ENCODE data around the gene UBE2G1. TPM values are rescaled to one million over a fixed set of nuclear protein-coding genes. Genes with fewer than 3 reads are reported as not detected.

UBE2G1 gene
- total RNA-seq, 1 donor from 2014 or later, result 88.0 TPM

- no peaks in the 10 kb centered on the region for H3K36me3 Mint-ChIP-seq (ENCODE audit: low read depth, unreplicated experiment)
- no peaks in the 10 kb centered on the region for H3K27me3 Mint-ChIP-seq (ENCODE audit: unreplicated experiment)
- TF ChIP-seq CTCF (IDR thresholded peaks at IDR 0.05; ENCODE audit: unreplicated experiment), result no peak
- peaks cover 2% of the 10 kb centered on the region for H3K4me1 Mint-ChIP-seq (ENCODE audit: unreplicated experiment)
- no peak overlapping the region for H3K4me3 Mint-ChIP-seq (ENCODE audit: unreplicated experiment)
- no peaks in the 10 kb centered on the region for H3K9me3 Mint-ChIP-seq (ENCODE audit: unreplicated experiment)
- no peak overlapping the region for H3K27ac Mint-ChIP-seq (ENCODE audit: unreplicated experiment)
- DNase-seq (ENCODE audit: low spot score), result no peak
These were observed 38.9 kb downstream of the UBE2G1 start for GRCh38 chr17:4327606-4328005.

- no peak for TF ChIP-seq CTCF (IDR thresholded peaks at IDR 0.05; ENCODE audit: unreplicated experiment)
- Mint-ChIP-seq H3K36me3 (ENCODE audit: low read depth, unreplicated experiment) (no peaks in the 10 kb centered on the region), H3K4me1 (ENCODE audit: unreplicated experiment) (no peaks in the 10 kb centered on the region), H3K4me3 (ENCODE audit: unreplicated experiment) (no peak overlapping the region), H3K9me3 (ENCODE audit: unreplicated experiment) (no peaks in the 10 kb centered on the region), H3K27ac (ENCODE audit: unreplicated experiment) (no peak overlapping the region), H3K27me3 (ENCODE audit: unreplicated experiment) (no peaks in the 10 kb centered on the region)
- DNase-seq (ENCODE audit: low spot score), result no peak
These were observed 39.9 kb downstream of the UBE2G1 start for GRCh38 chr17:4326608-4327007.

GRCh38 chr17:4326112-4326511, 40.4 kb downstream of the UBE2G1 start:
- no peak overlapping the region for H3K4me3 Mint-ChIP-seq (ENCODE audit: unreplicated experiment)
- no peak overlapping the region for H3K27ac Mint-ChIP-seq (ENCODE audit: unreplicated experiment)
- TF ChIP-seq CTCF (IDR thresholded peaks at IDR 0.05; ENCODE audit: unreplicated experiment), result no peak
- H3K9me3 Mint-ChIP-seq (ENCODE audit: unreplicated experiment), result no peaks in the 10 kb centered on the region
- no peaks in the 10 kb centered on the region for H3K36me3 Mint-ChIP-seq (ENCODE audit: low read depth, unreplicated experiment)
- H3K4me1 Mint-ChIP-seq (ENCODE audit: unreplicated experiment), result no peaks in the 10 kb centered on the region
- no peak for DNase-seq (ENCODE audit: low spot score)
- no peaks in the 10 kb centered on the region for H3K27me3 Mint-ChIP-seq (ENCODE audit: unreplicated experiment)

- Mint-ChIP-seq H3K27ac (ENCODE audit: unreplicated experiment) (no peak overlapping the region), H3K27me3 (ENCODE audit: unreplicated experiment) (no peaks in the 10 kb centered on the region), H3K4me1 (ENCODE audit: unreplicated experiment) (no peaks in the 10 kb centered on the region), H3K4me3 (ENCODE audit: unreplicated experiment) (no peak overlapping the region), H3K9me3 (ENCODE audit: unreplicated experiment) (no peaks in the 10 kb centered on the region), H3K36me3 (ENCODE audit: low read depth, unreplicated experiment) (no peaks in the 10 kb centered on the region)
- TF ChIP-seq CTCF (IDR thresholded peaks at IDR 0.05; ENCODE audit: unreplicated experiment), result no peak
- no peak for DNase-seq (ENCODE audit: low spot score)
These were observed 42.0 kb downstream of the UBE2G1 start for GRCh38 chr17:4324463-4324862.

GRCh38 chr17:4319221-4319620, 47.3 kb downstream of the UBE2G1 start:
- Mint-ChIP-seq H3K4me1 (ENCODE audit: unreplicated experiment) (peaks cover 2% of the 10 kb centered on the region), H3K36me3 (ENCODE audit: low read depth, unreplicated experiment) (no peaks in the 10 kb centered on the region), H3K4me3 (ENCODE audit: unreplicated experiment) (no peak overlapping the region), H3K9me3 (ENCODE audit: unreplicated experiment) (no peaks in the 10 kb centered on the region), H3K27me3 (ENCODE audit: unreplicated experiment) (no peaks in the 10 kb centered on the region), H3K27ac (ENCODE audit: unreplicated experiment) (no peak overlapping the region)
- no peak for DNase-seq (ENCODE audit: low spot score)
- no peak for TF ChIP-seq CTCF (IDR thresholded peaks at IDR 0.05; ENCODE audit: unreplicated experiment)

Data from endothelial cell (in vitro differentiated cells).